NOMO-1 treated with dmso at 0.1 percent for 144 hours (cell line): ENCODE data around the gene TRIM13.
"Not testable (repeated sequence)": the region's sequence is repeated elsewhere in the genome, so short reads cannot be mapped to it uniquely, and the experiment has no call there.

Source experiments
- DNase-seq: peaks from one replicate; lab custom pipeline; 2025; ENCODE audit not compliant: unreplicated experiment; lab: John Stamatoyannopoulos, UW

TRIM13 gene

GRCh38 chr13:49996951-49997895 is at the start of gene TRIM13:
Gene TRIM13 (plus strand): TSS chr13:49997042. CDS start chr13:50011941, 14,899 bp downstream.
- peak; percentile 86 for DNase-seq

- DNase-seq, result not testable (repeated sequence)
Measured at GRCh38 chr13:49948777-49949270, 48.0 kb upstream of the TRIM13 start.

GRCh38 chr13:49951754-49952535 is 44.9 kb upstream of the TRIM13 start:
- no peak for DNase-seq

- DNase-seq, result no peak
Measured at GRCh38 chr13:49953560-49953959, 43.3 kb upstream of the TRIM13 start.

- DNase-seq, result no peak
Measured at GRCh38 chr13:49954674-49955455, 42.0 kb upstream of the TRIM13 start.

- no peak for DNase-seq
Measured at GRCh38 chr13:49956131-49956530, 40.7 kb upstream of the TRIM13 start.

GRCh38 chr13:49958321-49958720 is 38.5 kb upstream of the TRIM13 start:
- DNase-seq, result no peak

- no peak for DNase-seq
Measured at GRCh38 chr13:49967456-49967855, 29.4 kb upstream of the TRIM13 start.

GRCh38 chr13:49972709-49973108 is 24.1 kb upstream of the TRIM13 start:
- DNase-seq, result no peak

GRCh38 chr13:49975826-49976225 is 21.0 kb upstream of the TRIM13 start:
- no peak for DNase-seq

GRCh38 chr13:49976314-49977258 is 20.3 kb upstream of the TRIM13 start:
- peak; percentile 44 for DNase-seq

GRCh38 chr13:49977992-49978391 is 18.9 kb upstream of the TRIM13 start:
- no peak for DNase-seq

- no peak for DNase-seq
Measured at GRCh38 chr13:49980266-49980665, 16.6 kb upstream of the TRIM13 start.

GRCh38 chr13:49985129-49985528 is 11.7 kb upstream of the TRIM13 start:
- DNase-seq, result no peak

GRCh38 chr13:49986471-49986870 is 10.4 kb upstream of the TRIM13 start:
- DNase-seq, result no peak

GRCh38 chr13:49990612-49991011 is 6.2 kb upstream of the TRIM13 start:
- not testable (repeated sequence) for DNase-seq

- DNase-seq, result no peak
Measured at GRCh38 chr13:49993111-49993510, 3.7 kb upstream of the TRIM13 start.

- no peak for DNase-seq
Measured at GRCh38 chr13:49993666-49994065, 3.2 kb upstream of the TRIM13 start.

GRCh38 chr13:49995625-49996101 is 1.2 kb upstream of the TRIM13 start:
- peak; percentile 25 for DNase-seq
